SK-N-SH (cell line): ENCODE measurements around the gene S100A9. TPM values are rescaled to one million over a fixed set of nuclear protein-coding genes. Genes with fewer than 3 reads are reported as not detected.

Experiments
- CTCF ChIA-PET: fragments of 300-600, 350-600 bp; formaldehyde crosslinking; extraction: SDS; loops from one replicate; lab custom pipeline; 2021; lab: Yijun Ruan, JAX
- POLR2A ChIA-PET: fragments of 350-600 bp; sonication (Branson Sonifier 250); formaldehyde crosslinking; extraction: SDS; loops from one replicate; lab custom pipeline; 2020; ENCODE audit warnings: antibody characterized with exemption, inconsistent platforms; lab: Yijun Ruan, JAX
- DNase-seq: peaks from one replicate; pipeline ENCODE4 v3.0.0; 2012
- H2AFZ ChIP-seq: fragments of 200-600 bp; sonication (generic); 2 replicates; pipeline ENCODE4 v1.8.1; 2016; ENCODE audit warnings: antibody characterized with exemption, mild to moderate bottlenecking, low read depth
- H3F3A ChIP-seq: fragments of 200-600 bp; sonication (generic); replicated peaks from 2 replicates; pipeline ENCODE3; 2016; ENCODE audit warnings: antibody characterized with exemption, mild to moderate bottlenecking; ENCODE audit not compliant: insufficient read depth
- H3K27ac ChIP-seq, 2 experiments: fragments of 200-500 bp in 1 of 2; fragments of 200-600 bp in 1 of 2; sonication (Bioruptor generic) in 1 of 2; sonication (generic), shearing (Covaris generic) in 1 of 2; 2 replicates each; pipeline versions ENCODE4 v1.5.1 to v1.6.1; 2014 to 2016; ENCODE audit warnings: low read depth in 2 of 2, inconsistent platforms in 1 of 2, low read length in 1 of 2, mild to moderate bottlenecking in 1 of 2, mixed read lengths in 1 of 2
- H3K27me3 ChIP-seq: fragments of 200-600 bp; sonication (generic), shearing (Covaris generic); 2 replicates; pipeline ENCODE4 v1.6.1; 2016; ENCODE audit warnings: mixed run types; ENCODE audit not compliant: insufficient read depth
- H3K36me3 ChIP-seq, 2 experiments: fragments of 200-500 bp in 1 of 2; fragments of 200-600 bp in 1 of 2; sonication (Bioruptor generic) in 1 of 2; sonication (generic) in 1 of 2; replicated peaks in 1 of 2; 2 replicates each; pipeline versions ENCODE3 to v1.5.1; 2014 to 2016; ENCODE audit warnings: low read length in 1 of 2, mild to moderate bottlenecking in 1 of 2; ENCODE audit not compliant: insufficient read depth in 2 of 2, control insufficient read depth in 1 of 2
- H3K4me1 ChIP-seq, 2 experiments: fragments of 200-500 bp in 1 of 2; fragments of 200-600 bp in 1 of 2; sonication (Bioruptor generic) in 1 of 2; sonication (generic), shearing (Covaris generic) in 1 of 2; 2 replicates each; pipeline versions ENCODE4 v1.5.1 to v1.6.1; 2014 to 2016; ENCODE audit warnings: low read depth in 1 of 2, low read length in 1 of 2, mixed run types in 1 of 2; ENCODE audit not compliant: insufficient read depth in 2 of 2, control insufficient read depth in 1 of 2
- H3K4me2 ChIP-seq: fragments of 200-600 bp; sonication (generic), shearing (Covaris generic); 2 replicates; pipeline ENCODE4 v1.6.1; 2017; ENCODE audit warnings: mixed run types
- H3K4me3 ChIP-seq, 2 experiments: fragments of 200-500 bp in 1 of 2; fragments of 200-600 bp in 1 of 2; sonication (Bioruptor generic) in 1 of 2; sonication (generic), shearing (Covaris generic) in 1 of 2; 2 replicates each; pipeline versions ENCODE4 v1.5.1 to v1.8.1; 2014 to 2016; ENCODE audit warnings: low read depth in 2 of 2, inconsistent platforms in 1 of 2, low read length in 1 of 2, mild to moderate bottlenecking in 1 of 2, mixed read lengths in 1 of 2, moderate library complexity in 1 of 2
- H3K79me2 ChIP-seq: fragments of 200-600 bp; sonication (generic); 2 replicates; pipeline ENCODE4 v1.8.1; 2017; ENCODE audit warnings: mild to moderate bottlenecking; ENCODE audit not compliant: insufficient read depth
- H3K9ac ChIP-seq: fragments of 200-600 bp; sonication (generic); 2 replicates; pipeline ENCODE4 v1.6.1; 2017; ENCODE audit warnings: mixed run types
- H3K9me2 ChIP-seq: fragments of 200-600 bp; sonication (generic); 2 replicates; pipeline ENCODE4 v1.6.1; 2017; ENCODE audit warnings: mixed run types
- H3K9me3 ChIP-seq: fragments of 200-600 bp; sonication (generic); 2 replicates; pipeline ENCODE4 v1.6.1; 2017; ENCODE audit warnings: mixed run types, mild to moderate bottlenecking, moderate library complexity
- H4K20me1 ChIP-seq: fragments of 200-600 bp; sonication (generic); 2 replicates; pipeline ENCODE4 v1.6.1; 2017; ENCODE audit warnings: mild to moderate bottlenecking, mixed run types; ENCODE audit not compliant: insufficient read depth
- CTCF ChIP-seq: fragments of 200-600 bp; sonication (generic); IDR thresholded peaks from 2 replicates; pipeline ENCODE4 v1.6.1; 2017; ENCODE audit warnings: antibody characterized with exemption, mild to moderate bottlenecking, moderate library complexity
- EZH2phosphoT487 ChIP-seq: fragments of 200-600 bp; sonication (generic); IDR thresholded peaks from 2 replicates; pipeline ENCODE4 v1.6.1; 2017; ENCODE audit warnings: low read depth, mixed run types, mild to moderate bottlenecking, antibody characterized with exemption, moderate library complexity, borderline replicate concordance
- FOSL2 ChIP-seq: IDR thresholded peaks from 2 replicates; pipeline ENCODE4 v1.4.0; 2012; ENCODE audit warnings: low read depth, mild to moderate bottlenecking, moderate library complexity, borderline replicate concordance
- GATA2 ChIP-seq: sonication (generic); formaldehyde crosslinking; IDR thresholded peaks from 2 replicates; pipeline ENCODE4 v1.5.0; 2020; ENCODE audit warnings: mild to moderate bottlenecking, missing genetic modification reagents
- IRF3 ChIP-seq: fragments of 150-350 bp; IDR thresholded peaks from 2 replicates; pipeline ENCODE4 v1.6.1; 2016; ENCODE audit warnings: mild to moderate bottlenecking, low read depth, low read length
- MXI1 ChIP-seq: IDR thresholded peaks from 2 replicates; pipeline ENCODE4 v1.6.1; 2012; ENCODE audit warnings: mild to moderate bottlenecking, low read depth, low read length, improper control_type of control experiment
- NRF1 ChIP-seq: IDR thresholded peaks from 2 replicates; pipeline ENCODE4 v1.6.1; 2012; ENCODE audit warnings: low read depth, mild to moderate bottlenecking, low read length
- PBX3 ChIP-seq: IDR thresholded peaks from 2 replicates; pipeline ENCODE4; 2012
- REST ChIP-seq: IDR thresholded peaks from 2 replicates; pipeline ENCODE4 v1.6.1; 2012; ENCODE audit warnings: mild to moderate bottlenecking, low read depth, low read length, moderate library complexity
- SMC3 ChIP-seq: IDR thresholded peaks from 2 replicates; pipeline ENCODE4 v1.6.1; 2012; ENCODE audit warnings: low read depth, low read length, improper control_type of control experiment
- TCF12 ChIP-seq: IDR thresholded peaks from 2 replicates; pipeline ENCODE4 v1.4.0; 2012
- YY1 ChIP-seq: IDR thresholded peaks from 2 replicates; pipeline ENCODE4 v1.4.0; 2012; ENCODE audit warnings: low read depth, mild to moderate bottlenecking
- ZBTB33 ChIP-seq: IDR thresholded peaks from 2 replicates; pipeline ENCODE4 v1.4.0; 2012; ENCODE audit warnings: low read depth, borderline replicate concordance
- WGBS: methylation state at CpG from one replicate; pipeline ENCODE4 v1.1.6; 2017; ENCODE audit warnings: low lambda C conversion rate; 5-methylcytosine and 5-hydroxymethylcytosine counted together
- polyA plus RNA-seq, 3 experiments: library from polyadenylated mRNA; depleted of rRNA; stranded (reverse); fragments of >200 nt; gene quantifications; 2 replicates each; pipeline ENCODE4 v1.2.3, GENCODE V29; 2012

The S100A9 gene
- polyA plus RNA-seq, 1 of the 3 experiments (the other 2 are of a cell fraction): not detected

DNA sequence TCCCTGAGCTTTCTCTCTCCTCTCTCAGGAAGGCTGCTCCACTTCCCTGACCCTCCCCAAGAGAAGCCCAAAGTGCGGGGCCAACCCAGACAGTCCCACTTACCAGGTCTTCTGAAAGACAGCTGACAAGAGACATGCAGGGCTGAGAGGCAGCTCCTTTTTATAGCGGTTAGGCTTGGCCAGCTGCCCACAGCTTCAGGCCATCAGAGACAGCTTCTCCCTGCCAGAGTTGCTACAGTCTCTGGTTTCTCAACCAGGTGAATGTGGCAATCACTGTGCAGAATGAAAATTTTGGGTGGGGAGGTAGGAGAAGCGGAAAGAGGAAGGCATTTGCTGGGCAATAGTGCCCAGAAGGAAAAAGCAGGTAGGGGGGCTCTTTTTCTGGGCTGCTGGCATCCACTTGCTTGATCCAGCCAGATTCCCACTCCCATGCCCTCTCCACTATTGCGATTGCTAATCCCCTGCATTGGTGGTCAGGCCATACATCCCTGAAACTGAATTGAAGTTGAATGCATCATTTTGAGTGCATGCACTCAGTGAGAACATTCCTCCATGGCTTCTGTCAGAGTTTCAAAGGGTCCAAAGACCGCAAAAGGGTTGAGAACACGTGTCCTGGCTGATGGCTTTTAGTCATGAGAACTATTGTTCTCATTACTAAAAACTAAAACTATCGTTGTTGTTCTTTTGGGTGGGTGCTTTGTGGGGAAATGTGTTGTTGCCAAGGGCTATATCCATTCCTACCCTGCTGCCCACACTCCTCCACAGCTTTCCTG lies 33.5 kb downstream of the S100A9 start, which contains the start of gene S100A8 (continued):
- no peak for TF ChIP-seq IRF3
- TF ChIP-seq MXI1: no peak

- H4K20me1 ChIP-seq: no peaks in the 10 kb centered on the region
- no peaks in the 10 kb centered on the region for H3K79me2 ChIP-seq
- peaks cover 44% of the 10 kb centered on the region for H3K27me3 ChIP-seq
- no peak overlapping the region for H2AFZ ChIP-seq
- no peak overlapping the region for H3K4me2 ChIP-seq
- H3K9me3 ChIP-seq: no peaks in the 10 kb centered on the region
- no peaks in the 10 kb centered on the region for H3K9me2 ChIP-seq
- no peak for DNase-seq
- TF ChIP-seq GATA2 (CRISPR knock-in tag) (no peak), YY1 (no peak), PBX3 (no peak), SMC3 (no peak), ZBTB33 (no peak), REST (no peak), TCF12 (no peak), FOSL2 (no peak), CTCF (no peak), EZH2phosphoT487 (no peak), NRF1 (no peak)
- H3K4me1 ChIP-seq: no peaks in the 10 kb centered on the region
- ChIA-PET CTCF (no interaction called here), POLR2A (no interaction called here)
- WGBS: under 1% methylated on average over 3 of the region's 3 CpGs
- no peaks in the 10 kb centered on the region for H3K36me3 ChIP-seq
- no peak overlapping the region for H3K4me3 ChIP-seq
- no peaks in the 10 kb centered on the region for H3F3A ChIP-seq
- no peak overlapping the region for H3K9ac ChIP-seq
- no peak overlapping the region for H3K27ac ChIP-seq
Observed at GRCh38 chr1:153392258-153392657, 34.6 kb downstream of the S100A9 start.
